Measurements from ENCODE around the gene FAT4.

Gene FAT4, protein sequence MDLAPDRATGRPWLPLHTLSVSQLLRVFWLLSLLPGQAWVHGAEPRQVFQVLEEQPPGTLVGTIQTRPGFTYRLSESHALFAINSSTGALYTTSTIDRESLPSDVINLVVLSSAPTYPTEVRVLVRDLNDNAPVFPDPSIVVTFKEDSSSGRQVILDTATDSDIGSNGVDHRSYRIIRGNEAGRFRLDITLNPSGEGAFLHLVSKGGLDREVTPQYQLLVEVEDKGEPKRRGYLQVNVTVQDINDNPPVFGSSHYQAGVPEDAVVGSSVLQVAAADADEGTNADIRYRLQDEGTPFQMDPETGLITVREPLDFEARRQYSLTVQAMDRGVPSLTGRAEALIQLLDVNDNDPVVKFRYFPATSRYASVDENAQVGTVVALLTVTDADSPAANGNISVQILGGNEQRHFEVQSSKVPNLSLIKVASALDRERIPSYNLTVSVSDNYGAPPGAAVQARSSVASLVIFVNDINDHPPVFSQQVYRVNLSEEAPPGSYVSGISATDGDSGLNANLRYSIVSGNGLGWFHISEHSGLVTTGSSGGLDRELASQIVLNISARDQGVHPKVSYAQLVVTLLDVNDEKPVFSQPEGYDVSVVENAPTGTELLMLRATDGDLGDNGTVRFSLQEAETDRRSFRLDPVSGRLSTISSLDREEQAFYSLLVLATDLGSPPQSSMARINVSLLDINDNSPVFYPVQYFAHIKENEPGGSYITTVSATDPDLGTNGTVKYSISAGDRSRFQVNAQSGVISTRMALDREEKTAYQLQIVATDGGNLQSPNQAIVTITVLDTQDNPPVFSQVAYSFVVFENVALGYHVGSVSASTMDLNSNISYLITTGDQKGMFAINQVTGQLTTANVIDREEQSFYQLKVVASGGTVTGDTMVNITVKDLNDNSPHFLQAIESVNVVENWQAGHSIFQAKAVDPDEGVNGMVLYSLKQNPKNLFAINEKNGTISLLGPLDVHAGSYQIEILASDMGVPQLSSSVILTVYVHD (N-terminal part only)

DNA sequence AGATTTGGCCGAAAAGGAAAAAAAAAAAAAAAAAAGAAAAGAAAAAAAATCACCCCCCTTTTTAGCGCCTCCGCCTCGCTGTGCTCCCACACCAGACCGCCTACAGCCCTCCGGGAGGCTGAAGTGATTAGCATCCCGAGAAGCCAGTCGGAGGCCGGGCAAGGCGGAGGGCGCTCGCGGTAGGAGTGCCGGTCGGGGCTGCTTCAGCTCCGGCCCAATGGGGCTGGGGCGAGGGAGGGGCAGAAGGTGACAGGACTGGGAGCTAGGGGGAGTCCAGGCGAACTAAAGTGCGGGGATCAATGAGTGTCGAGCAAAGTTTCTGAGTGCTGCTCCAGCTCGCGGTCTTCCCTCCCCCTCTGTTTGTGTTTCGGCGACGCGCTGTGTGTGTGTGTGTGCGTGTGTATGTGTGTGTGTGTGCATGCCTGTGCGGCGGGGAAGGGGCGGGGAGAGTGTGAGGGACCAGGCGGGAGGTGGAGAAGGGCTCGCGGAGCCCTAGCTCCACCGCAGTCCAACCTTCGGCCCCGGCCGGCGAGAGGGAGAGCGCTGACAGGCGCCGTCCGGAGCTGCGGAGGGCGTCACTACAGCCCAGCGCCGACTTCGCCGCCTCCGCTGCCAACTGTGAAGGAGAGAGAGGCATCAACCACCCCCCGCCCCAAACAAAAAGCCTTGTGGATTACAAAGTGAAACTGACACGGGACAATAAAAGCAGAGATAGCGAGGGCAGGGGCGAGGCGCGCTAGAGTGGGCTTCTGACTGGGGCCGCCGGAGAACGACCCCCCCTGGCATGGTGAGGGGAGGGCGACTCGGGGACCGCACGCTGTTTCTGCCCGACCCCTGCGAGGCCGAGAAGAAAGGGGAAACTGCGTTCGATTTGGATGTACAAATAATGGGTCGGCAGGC is at the start of gene FAT4:
Gene FAT4 (plus strand): TSS at position 280 of the 900 bp plus-strand sequence. CDS start 1,457 bp downstream, outside the sequence.
- in situ Hi-C loops (cut with MboI; ENCODE audit: low sequenced_read_pairs): no loop called here

GRCh38 chr4:125265846-125266245 is 48.9 kb upstream of the FAT4 start:
- in situ Hi-C loops (cut with MboI; ENCODE audit: low sequenced_read_pairs): no loop called here

DNA sequence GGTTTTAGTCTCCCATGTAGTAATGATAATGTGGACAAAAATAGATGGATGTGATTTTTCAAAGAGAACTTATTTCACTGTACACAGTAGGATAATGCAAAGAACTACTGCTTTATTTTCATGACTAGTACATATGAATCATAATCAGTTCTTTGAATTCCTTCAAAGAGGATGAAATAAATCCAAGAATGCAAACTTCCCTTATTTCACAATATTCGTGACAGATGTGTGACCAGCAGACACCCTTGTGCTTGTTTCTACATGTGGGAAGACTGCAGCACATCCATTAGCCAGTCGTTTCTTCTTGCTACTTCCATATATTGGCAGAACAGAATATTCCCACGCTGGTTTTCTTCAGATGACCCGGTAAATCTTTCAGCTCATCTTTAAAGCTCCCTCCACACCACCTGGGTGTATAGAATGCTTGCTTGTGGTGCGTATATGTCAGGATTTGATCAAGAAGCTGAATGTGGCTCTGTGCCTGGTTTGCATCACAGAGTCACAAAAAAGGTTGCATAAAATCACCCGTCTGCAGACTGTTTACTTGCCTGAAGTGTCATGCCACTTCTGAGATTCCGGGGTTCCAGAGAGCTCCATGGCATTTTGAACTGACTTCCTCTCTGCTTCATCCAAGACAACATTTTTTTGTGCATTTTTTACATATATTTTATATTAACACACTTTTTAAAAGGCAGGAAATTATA is 47.7 kb upstream of the FAT4 start:
- in situ Hi-C loops (cut with MboI; ENCODE audit: low sequenced_read_pairs): no loop called here

- in situ Hi-C loops (cut with MboI; ENCODE audit: low sequenced_read_pairs): no loop called here
Measured at GRCh38 chr4:125267630-125268029, 47.1 kb upstream of the FAT4 start.

DNA sequence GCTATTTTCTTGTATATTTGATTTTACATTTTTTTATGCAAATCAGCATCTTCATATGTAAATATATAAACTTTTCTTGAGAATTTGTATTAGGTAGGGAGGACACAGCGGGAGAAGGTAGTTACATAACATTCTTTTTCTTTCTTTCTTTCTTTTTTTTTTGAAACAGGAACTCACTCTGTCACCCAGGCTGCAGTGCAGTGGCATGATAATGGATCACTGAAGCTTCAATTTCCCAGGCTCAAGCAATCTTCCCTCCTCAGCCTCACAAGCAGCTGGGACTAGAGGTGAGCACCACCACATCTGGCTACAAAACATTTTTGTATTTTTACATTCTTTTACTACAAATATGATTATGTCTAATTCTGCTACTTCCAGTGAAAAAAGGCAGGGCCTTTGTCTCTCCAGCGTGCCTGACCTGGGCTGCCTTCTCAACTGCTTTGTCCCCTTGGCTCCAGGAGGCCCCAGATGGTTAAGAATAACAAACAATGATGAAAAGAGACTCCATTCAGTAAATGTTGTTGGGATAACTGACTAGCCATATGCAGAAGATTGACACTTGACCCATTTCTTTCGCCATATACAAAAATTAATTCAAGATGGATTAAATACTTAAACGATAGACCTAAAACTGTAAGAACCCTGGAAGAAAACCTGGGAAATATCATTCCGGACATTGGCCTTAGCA is 46.5 kb upstream of the FAT4 start:
- in situ Hi-C loops (cut with MboI; ENCODE audit: low sequenced_read_pairs): no loop called here

- in situ Hi-C loops (cut with MboI; ENCODE audit: low sequenced_read_pairs): no loop called here
Measured at GRCh38 chr4:125276811-125277210, 37.9 kb upstream of the FAT4 start.

GRCh38 chr4:125277790-125278189 is 37.0 kb upstream of the FAT4 start:
- in situ Hi-C loops (cut with MboI; ENCODE audit: low sequenced_read_pairs): no loop called here

GRCh38 chr4:125280892-125281403 is 33.8 kb upstream of the FAT4 start:
- in situ Hi-C loops (cut with MboI; ENCODE audit: low sequenced_read_pairs): no loop called here

DNA sequence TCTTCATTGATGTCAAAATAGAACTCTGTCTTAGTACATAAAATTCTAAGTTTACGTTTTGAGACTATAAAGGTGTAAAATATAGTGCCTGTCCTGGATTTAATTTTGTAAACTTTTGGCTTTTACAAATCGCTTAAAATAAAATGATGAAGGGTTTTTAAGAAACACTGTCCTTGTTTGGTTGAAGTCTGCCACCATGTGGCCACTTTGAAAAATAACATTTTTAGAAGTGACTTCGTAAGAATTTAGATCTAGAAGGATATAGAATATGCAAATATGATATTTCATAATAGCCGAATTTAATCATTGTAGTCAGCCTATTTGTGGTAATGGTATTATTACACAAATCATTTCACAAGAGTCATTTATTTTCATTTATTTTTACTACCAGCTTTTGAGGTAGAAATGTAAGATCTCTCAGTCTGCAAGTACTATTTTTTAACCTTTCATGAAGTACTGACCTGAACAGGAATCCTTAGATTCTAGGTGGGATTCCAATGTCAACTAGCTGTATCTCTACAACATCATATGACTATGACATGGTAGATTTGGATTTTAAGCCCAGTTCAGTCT is 31.0 kb upstream of the FAT4 start:
- in situ Hi-C loops (cut with MboI; ENCODE audit: low sequenced_read_pairs): no loop called here

DNA sequence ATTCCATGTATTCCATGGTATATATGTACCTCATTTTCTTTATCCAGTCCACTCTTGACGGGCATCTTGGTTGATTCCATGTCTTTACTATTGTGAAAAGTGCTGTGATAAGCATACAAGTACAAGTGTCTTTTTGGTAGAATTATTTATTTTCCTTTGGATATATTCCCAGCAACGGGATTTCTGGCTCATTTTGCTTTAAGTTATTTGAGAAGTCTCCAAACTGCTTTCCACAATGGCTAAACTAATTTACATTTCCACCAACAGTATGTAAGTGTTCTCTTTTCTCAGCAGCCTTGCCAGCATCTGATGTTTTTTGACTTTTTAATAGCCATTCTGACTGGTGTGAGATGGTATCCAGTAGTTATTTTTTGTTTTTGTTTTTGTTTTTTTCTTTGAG is 17.6 kb upstream of the FAT4 start:
- in situ Hi-C loops (cut with MboI; ENCODE audit: low sequenced_read_pairs): no loop called here

GRCh38 chr4:125303058-125303457 is 11.7 kb upstream of the FAT4 start:
- in situ Hi-C loops (cut with MboI; ENCODE audit: low sequenced_read_pairs): no loop called here

GRCh38 chr4:125303821-125304220 is 10.9 kb upstream of the FAT4 start:
- in situ Hi-C loops (cut with MboI; ENCODE audit: low sequenced_read_pairs): no loop called here

- in situ Hi-C loops (cut with MboI; ENCODE audit: low sequenced_read_pairs): no loop called here
Measured at GRCh38 chr4:125306112-125306511, 8.6 kb upstream of the FAT4 start.

DNA sequence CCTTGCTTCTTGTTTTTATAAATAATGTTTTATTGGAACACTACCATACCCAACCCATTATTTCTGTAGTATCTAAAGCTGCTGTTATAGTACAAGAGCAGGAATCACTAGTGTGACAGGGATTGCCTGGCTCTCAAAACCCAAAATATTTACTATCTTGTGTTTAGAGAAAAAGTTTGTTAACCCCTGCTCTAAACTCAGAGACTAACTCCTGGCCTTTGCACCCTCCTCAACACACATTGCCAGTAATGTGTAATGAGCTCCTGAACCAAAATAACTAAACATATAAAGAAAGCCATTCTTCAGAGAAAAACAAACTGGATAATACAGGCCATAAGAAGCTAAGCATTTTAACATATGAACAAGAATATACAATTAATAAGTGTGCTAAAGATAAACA is 8.2 kb upstream of the FAT4 start:
- in situ Hi-C loops (cut with MboI; ENCODE audit: low sequenced_read_pairs): no loop called here

- in situ Hi-C loops (cut with MboI; ENCODE audit: low sequenced_read_pairs): no loop called here
Measured at GRCh38 chr4:125311503-125311902, 3.3 kb upstream of the FAT4 start.

DNA sequence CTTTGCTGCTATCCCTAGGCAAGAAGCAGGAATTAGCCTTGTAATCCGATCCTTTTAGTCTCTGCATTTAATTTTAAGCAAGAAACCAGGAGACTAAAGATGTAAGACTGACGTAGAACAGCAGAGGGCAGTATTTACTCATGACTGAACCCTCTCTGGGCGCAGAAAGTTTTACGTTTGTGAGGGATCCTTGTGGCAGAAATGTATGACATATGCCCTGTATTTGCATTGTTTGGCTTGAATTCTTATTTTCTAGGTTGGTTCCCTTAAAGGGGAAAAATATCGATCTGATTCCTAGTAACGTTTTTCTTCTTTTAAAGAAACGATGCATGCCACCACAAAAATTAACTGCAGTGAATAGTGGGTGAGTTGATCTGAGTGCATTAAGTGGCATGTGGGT is 1.3 kb upstream of the FAT4 start:
- in situ Hi-C loops (cut with MboI; ENCODE audit: low sequenced_read_pairs): no loop called here

- in situ Hi-C loops (cut with MboI; ENCODE audit: low sequenced_read_pairs): no loop called here
Measured at GRCh38 chr4:125313989-125314667, 627 bp upstream of the FAT4 start.

Data from HL-60/S4 treated with phorbol 12-myristate 13-acetate at 8.2 ng/mL for 4 days and 3 days (cell line).